ENCODE results near the gene LYPD8.

The LYPD8 gene

DNA sequence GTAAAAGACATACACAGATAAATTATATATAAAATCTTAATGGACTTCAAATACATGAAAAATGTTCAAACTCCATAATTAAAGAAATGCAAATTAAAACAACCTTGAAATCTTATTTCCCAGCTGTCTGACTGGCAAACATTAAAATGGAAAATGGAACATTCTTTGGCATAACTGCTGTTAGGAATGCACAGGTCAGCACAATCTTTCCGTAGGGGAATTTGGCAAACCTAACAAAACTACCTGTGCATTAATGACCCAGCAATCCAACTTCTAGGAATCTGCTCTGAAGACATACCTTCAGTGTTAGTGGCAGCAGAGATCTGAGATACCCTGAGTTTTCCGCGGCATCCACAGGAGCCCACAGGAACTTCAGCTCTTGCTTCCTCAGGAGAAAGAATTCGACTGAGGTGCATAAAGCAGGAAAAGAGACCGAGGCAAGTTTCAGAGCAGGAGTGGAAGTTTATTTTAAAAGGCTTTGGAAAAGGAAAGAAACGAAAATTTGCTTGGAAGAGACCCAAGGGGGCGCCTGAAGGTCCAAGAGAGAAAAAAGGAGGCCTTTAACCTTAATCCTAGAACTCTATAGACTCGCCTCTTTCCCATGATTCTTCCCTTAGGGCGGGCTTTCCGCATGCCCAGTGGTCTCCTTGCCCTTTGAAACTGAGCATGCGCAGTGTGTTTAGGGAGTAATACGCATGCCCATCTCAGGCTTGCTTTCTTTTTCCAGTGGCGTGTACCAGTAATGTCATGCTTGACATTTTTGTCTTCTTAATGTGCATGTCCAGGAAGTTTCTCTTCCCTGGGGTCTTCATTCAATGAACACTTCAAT is 24.8 kb downstream of the LYPD8 start:
- TF ChIP-seq CTCF (conservative IDR thresholded peaks at IDR 0.05; ENCODE audit: low read depth, low read length), result no peak
- H3K4me3 ChIP-seq (IDR thresholded peaks at IDR 0.05; ENCODE audit: insufficient read depth, low read depth, low read length), result no peak overlapping the region
- H3K79me2 ChIP-seq (ENCODE audit: insufficient read depth, low read depth), result no peaks in the 10 kb centered on the region
- no peak overlapping the region for H2AFZ ChIP-seq (ENCODE audit: low read depth)
- H3K4me2 ChIP-seq, result no peak overlapping the region
- H3K9ac ChIP-seq, result no peak overlapping the region
- no peaks in the 10 kb centered on the region for H3K36me3 ChIP-seq (ENCODE audit: insufficient read depth)
- H3K27ac ChIP-seq, result no peak overlapping the region
- no peaks in the 10 kb centered on the region for H4K20me1 ChIP-seq (ENCODE audit: insufficient read depth)
- H3K4me1 ChIP-seq (ENCODE audit: low read depth, poor library complexity, severe bottlenecking), result no peaks in the 10 kb centered on the region
- no peaks in the 10 kb centered on the region for H3K27me3 ChIP-seq (ENCODE audit: insufficient read depth, low read depth)

DNA sequence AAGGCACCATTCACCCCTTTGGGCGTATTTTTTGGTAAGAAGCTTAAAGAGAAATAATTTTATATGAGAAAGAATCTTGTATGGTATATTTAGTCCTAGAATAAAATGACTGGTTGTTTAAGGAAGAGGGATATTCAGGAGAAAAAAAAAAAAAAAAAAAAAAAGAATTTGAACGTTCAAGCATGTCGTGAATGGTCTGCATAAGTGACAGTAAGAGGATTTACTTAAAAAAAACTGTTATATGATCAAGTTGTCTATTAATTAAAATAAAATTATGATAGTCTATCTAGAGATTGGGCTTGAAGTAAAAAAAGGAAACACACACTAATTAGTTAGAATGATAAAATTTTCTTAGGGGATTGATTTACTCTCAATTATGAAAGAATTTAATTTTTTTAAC is 41.3 kb downstream of the LYPD8 start:
- Histone ChIP-seq H3K9ac (no peak overlapping the region), H3K4me3 (IDR thresholded peaks at IDR 0.05; ENCODE audit: insufficient read depth, low read depth, low read length) (no peak overlapping the region), H3K36me3 (ENCODE audit: insufficient read depth) (no peaks in the 10 kb centered on the region), H3K4me1 (ENCODE audit: low read depth, poor library complexity, severe bottlenecking) (no peaks in the 10 kb centered on the region), H2AFZ (ENCODE audit: low read depth) (no peak overlapping the region), H3K79me2 (ENCODE audit: insufficient read depth, low read depth) (no peaks in the 10 kb centered on the region), H3K27me3 (ENCODE audit: insufficient read depth, low read depth) (no peaks in the 10 kb centered on the region), H3K27ac (no peak overlapping the region), H4K20me1 (ENCODE audit: insufficient read depth) (no peaks in the 10 kb centered on the region), H3K4me2 (no peak overlapping the region)
- TF ChIP-seq CTCF (conservative IDR thresholded peaks at IDR 0.05; ENCODE audit: low read depth, low read length), result no peak

DNA sequence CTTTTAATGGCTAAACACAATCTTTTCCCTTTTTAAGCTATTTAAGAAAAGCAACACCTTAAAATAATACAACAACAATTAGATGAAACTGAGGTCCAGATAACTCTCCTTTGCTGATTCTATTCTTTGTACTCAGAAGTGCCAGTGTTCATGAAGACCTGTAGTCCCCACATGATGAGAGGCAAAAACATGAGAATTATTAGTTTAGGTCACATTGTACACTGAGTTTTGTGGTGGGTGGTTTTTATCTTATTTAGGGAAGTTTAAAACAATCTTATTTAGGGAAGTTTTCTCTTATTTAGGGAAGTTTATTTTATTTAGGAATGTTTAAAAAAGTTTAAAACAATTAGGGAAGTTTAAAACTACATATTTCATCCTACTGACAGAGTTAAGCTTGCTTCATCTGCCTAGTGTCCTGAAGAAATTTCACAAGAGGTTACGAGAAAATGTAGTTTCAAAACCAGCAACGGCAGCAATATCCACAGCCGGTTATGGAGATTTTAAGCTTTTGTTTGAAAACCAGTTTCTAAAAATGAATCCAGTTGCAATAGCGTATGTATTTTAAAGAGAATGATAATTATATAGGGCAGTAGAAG is 45.2 kb downstream of the LYPD8 start:
- H3K36me3 ChIP-seq (ENCODE audit: insufficient read depth), result no peaks in the 10 kb centered on the region
- TF ChIP-seq CTCF (conservative IDR thresholded peaks at IDR 0.05; ENCODE audit: low read depth, low read length), result no peak
- H3K9ac ChIP-seq, result no peak overlapping the region
- H3K4me3 ChIP-seq (IDR thresholded peaks at IDR 0.05; ENCODE audit: insufficient read depth, low read depth, low read length), result no peak overlapping the region
- no peaks in the 10 kb centered on the region for H3K4me1 ChIP-seq (ENCODE audit: low read depth, poor library complexity, severe bottlenecking)
- no peak overlapping the region for H2AFZ ChIP-seq (ENCODE audit: low read depth)
- H3K4me2 ChIP-seq, result no peak overlapping the region
- H3K27me3 ChIP-seq (ENCODE audit: insufficient read depth, low read depth), result no peaks in the 10 kb centered on the region
- H3K79me2 ChIP-seq (ENCODE audit: insufficient read depth, low read depth), result no peaks in the 10 kb centered on the region
- no peaks in the 10 kb centered on the region for H4K20me1 ChIP-seq (ENCODE audit: insufficient read depth)
- no peak overlapping the region for H3K27ac ChIP-seq

DNA sequence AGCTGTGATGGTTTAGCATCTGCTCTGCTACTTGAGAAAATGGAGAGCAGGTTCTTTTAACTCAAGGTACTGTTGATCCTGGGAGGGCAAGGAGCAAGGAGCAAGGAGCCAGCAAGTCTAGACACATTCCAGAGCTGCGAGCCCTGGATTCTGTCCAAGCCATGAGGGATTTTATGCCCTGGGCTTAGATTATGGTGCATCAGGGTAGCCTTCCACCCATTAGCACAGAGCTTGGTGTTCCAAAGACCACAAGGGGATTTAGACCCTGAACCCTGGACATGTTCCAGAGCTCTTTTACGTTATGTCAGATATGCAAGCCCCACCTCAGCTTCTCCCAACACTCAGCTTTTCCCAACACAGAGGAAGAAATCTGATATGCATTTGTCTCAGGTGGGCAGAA is 51.0 kb downstream of the LYPD8 start:
- Histone ChIP-seq H3K4me3 (IDR thresholded peaks at IDR 0.05; ENCODE audit: insufficient read depth, low read depth, low read length) (no peak overlapping the region), H3K27ac (no peak overlapping the region), H3K4me2 (no peak overlapping the region), H2AFZ (ENCODE audit: low read depth) (no peak overlapping the region), H3K27me3 (ENCODE audit: insufficient read depth, low read depth) (no peaks in the 10 kb centered on the region), H3K9ac (no peak overlapping the region), H3K79me2 (ENCODE audit: insufficient read depth, low read depth) (no peaks in the 10 kb centered on the region), H3K4me1 (ENCODE audit: low read depth, poor library complexity, severe bottlenecking) (no peaks in the 10 kb centered on the region), H4K20me1 (ENCODE audit: insufficient read depth) (no peaks in the 10 kb centered on the region), H3K36me3 (ENCODE audit: insufficient read depth) (no peaks in the 10 kb centered on the region)
- no peak for TF ChIP-seq CTCF (conservative IDR thresholded peaks at IDR 0.05; ENCODE audit: low read depth, low read length)

All from KMS-11 (cell line).